ENCODE results near the gene CDHR2. TPM values are rescaled to one million over a fixed set of nuclear protein-coding genes. Genes with fewer than 3 reads are reported as not detected.

CDHR2 gene
- total and polyA plus RNA-seq, 9 donors: 0.04 to 8.9 (median 0.18) TPM

DNA sequence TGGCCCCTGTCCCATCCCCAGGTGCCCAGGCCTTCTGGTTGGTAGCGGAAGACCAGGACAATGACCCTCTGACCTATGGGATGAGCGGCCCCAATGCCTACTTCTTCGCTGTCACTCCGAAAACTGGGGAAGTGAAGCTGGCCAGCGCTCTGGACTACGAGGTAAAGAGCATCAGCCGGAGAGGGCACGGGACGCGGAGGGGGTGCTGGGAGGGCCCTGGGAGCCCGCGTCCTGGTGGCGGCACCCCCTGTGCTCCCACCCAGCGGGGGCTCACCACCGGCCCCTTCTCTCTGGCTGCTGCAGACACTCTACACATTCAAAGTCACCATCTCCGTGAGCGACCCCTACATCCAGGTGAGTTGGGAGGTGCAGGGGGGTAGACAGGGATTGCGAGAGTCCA is 19.5 kb downstream of the CDHR2 start:
- DNase-seq: no peak
- Histone ChIP-seq H3K27ac (ENCODE audit: low read length) (no peak overlapping the region), H3K4me3 (ENCODE audit: low read length) (no peak overlapping the region), H3K9me3 (replicated peaks; ENCODE audit: control insufficient read depth, low read depth, low read length) (no peaks in the 10 kb centered on the region), H3K27me3 (ENCODE audit: control insufficient read depth, insufficient read depth, low read length) (peaks cover 5% of the 10 kb centered on the region), H3K36me3 (ENCODE audit: control insufficient read depth, insufficient read depth, low read length) (no peaks in the 10 kb centered on the region), H3K4me1 (ENCODE audit: control insufficient read depth, insufficient read depth, low read length) (no peaks in the 10 kb centered on the region)
- WGBS (ENCODE audit: insufficient coverage): 57% methylated on average over 10 of the region's 18 CpGs

- Histone ChIP-seq H3K27ac (ENCODE audit: low read length) (no peak overlapping the region), H3K9me3 (replicated peaks; ENCODE audit: control insufficient read depth, low read depth, low read length) (no peaks in the 10 kb centered on the region), H3K4me1 (ENCODE audit: control insufficient read depth, insufficient read depth, low read length) (no peaks in the 10 kb centered on the region), H3K4me3 (ENCODE audit: low read length) (no peak overlapping the region), H3K27me3 (ENCODE audit: control insufficient read depth, insufficient read depth, low read length) (peaks cover 5% of the 10 kb centered on the region), H3K36me3 (ENCODE audit: control insufficient read depth, insufficient read depth, low read length) (no peaks in the 10 kb centered on the region)
- WGBS (ENCODE audit: insufficient coverage): 59% methylated on average over 5 of the region's 6 CpGs
- DNase-seq: no peak
Observed at GRCh38 chr5:176570044-176570443, 20.9 kb downstream of the CDHR2 start.

DNA sequence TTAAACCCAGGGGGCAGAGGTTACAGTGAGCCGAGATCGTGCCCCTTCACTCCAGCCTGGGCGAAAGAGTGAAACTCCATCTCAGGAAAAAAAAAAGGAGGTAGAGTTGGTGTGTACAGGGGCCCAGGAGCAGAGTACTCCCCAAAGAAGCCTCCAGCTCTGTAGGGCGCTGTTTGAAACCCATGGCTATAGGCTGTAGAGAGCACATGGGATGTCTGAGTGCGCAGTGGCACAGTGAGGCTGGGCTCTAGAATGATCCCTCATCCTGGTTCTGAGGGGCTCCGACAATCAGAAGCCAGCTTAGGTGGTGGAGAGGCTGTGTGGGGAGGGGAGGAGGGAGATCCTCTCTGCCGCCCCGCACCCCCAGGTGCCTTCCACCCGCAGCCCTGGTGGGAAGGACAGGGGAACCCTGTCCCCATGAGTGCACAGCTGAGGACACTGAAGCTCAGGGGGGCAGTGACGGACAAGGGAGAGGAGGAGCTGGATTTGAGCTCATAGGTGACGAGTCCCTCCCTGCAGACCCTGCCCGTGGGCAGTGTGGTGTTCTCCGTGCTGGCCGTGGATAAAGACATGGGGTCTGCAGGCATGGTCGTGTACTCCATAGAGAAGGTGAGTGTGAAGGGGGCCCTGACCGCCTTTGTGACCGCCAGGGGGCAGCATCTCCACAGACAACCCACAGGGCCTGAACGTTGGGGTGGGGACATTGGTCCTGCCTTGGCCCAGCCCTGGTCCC is 24.6 kb downstream of the CDHR2 start:
- Histone ChIP-seq H3K27me3 (ENCODE audit: control insufficient read depth, insufficient read depth, low read length) (peaks cover 7% of the 10 kb centered on the region), H3K27ac (ENCODE audit: low read length) (no peak overlapping the region), H3K36me3 (ENCODE audit: control insufficient read depth, insufficient read depth, low read length) (no peaks in the 10 kb centered on the region), H3K4me1 (ENCODE audit: control insufficient read depth, insufficient read depth, low read length) (no peaks in the 10 kb centered on the region), H3K4me3 (ENCODE audit: low read length) (no peak overlapping the region), H3K9me3 (replicated peaks; ENCODE audit: control insufficient read depth, low read depth, low read length) (no peaks in the 10 kb centered on the region)
- 53% methylated on average over 9 of the region's 18 CpGs for whole genome bisulfite sequencing (ENCODE audit: insufficient coverage)
- DNase-seq: peak; percentile 41

GRCh38 chr5:176574297-176574591 is 25.1 kb downstream of the CDHR2 start:
- Histone ChIP-seq H3K27ac (ENCODE audit: low read length) (no peak overlapping the region), H3K4me3 (ENCODE audit: low read length) (no peak overlapping the region), H3K9me3 (replicated peaks; ENCODE audit: control insufficient read depth, low read depth, low read length) (no peaks in the 10 kb centered on the region), H3K36me3 (ENCODE audit: control insufficient read depth, insufficient read depth, low read length) (no peaks in the 10 kb centered on the region), H3K4me1 (ENCODE audit: control insufficient read depth, insufficient read depth, low read length) (no peaks in the 10 kb centered on the region), H3K27me3 (ENCODE audit: control insufficient read depth, insufficient read depth, low read length) (peaks cover 7% of the 10 kb centered on the region)
- DNase-seq: no peak
- WGBS (ENCODE audit: insufficient coverage): 54% methylated on average over 9 of the region's 10 CpGs

GRCh38 chr5:176575066-176575465 is 25.9 kb downstream of the CDHR2 start:
- H3K4me3 ChIP-seq (ENCODE audit: low read length): no peak overlapping the region
- H3K27ac ChIP-seq (ENCODE audit: low read length): no peak overlapping the region
- DNase-seq: no peak
- no peaks in the 10 kb centered on the region for H3K36me3 ChIP-seq (ENCODE audit: control insufficient read depth, insufficient read depth, low read length)
- WGBS (ENCODE audit: insufficient coverage): 88% methylated on average over 2 of the region's 14 CpGs
- H3K9me3 ChIP-seq (replicated peaks; ENCODE audit: control insufficient read depth, low read depth, low read length): no peaks in the 10 kb centered on the region
- peaks cover 7% of the 10 kb centered on the region for H3K27me3 ChIP-seq (ENCODE audit: control insufficient read depth, insufficient read depth, low read length)
- H3K4me1 ChIP-seq (ENCODE audit: control insufficient read depth, insufficient read depth, low read length): no peaks in the 10 kb centered on the region

GRCh38 chr5:176575488-176576422 is 26.6 kb downstream of the CDHR2 start:
- DNase-seq: no peak
- H3K27me3 ChIP-seq (ENCODE audit: control insufficient read depth, insufficient read depth, low read length): peaks cover 7% of the 10 kb centered on the region
- 59% methylated on average over 33 of the region's 37 CpGs for WGBS (ENCODE audit: insufficient coverage)
- no peaks in the 10 kb centered on the region for H3K9me3 ChIP-seq (replicated peaks; ENCODE audit: control insufficient read depth, low read depth, low read length)
- no peaks in the 10 kb centered on the region for H3K36me3 ChIP-seq (ENCODE audit: control insufficient read depth, insufficient read depth, low read length)
- H3K4me1 ChIP-seq (ENCODE audit: control insufficient read depth, insufficient read depth, low read length): no peaks in the 10 kb centered on the region
- H3K27ac ChIP-seq (ENCODE audit: low read length): no peak overlapping the region
- no peak overlapping the region for H3K4me3 ChIP-seq (ENCODE audit: low read length)

DNA sequence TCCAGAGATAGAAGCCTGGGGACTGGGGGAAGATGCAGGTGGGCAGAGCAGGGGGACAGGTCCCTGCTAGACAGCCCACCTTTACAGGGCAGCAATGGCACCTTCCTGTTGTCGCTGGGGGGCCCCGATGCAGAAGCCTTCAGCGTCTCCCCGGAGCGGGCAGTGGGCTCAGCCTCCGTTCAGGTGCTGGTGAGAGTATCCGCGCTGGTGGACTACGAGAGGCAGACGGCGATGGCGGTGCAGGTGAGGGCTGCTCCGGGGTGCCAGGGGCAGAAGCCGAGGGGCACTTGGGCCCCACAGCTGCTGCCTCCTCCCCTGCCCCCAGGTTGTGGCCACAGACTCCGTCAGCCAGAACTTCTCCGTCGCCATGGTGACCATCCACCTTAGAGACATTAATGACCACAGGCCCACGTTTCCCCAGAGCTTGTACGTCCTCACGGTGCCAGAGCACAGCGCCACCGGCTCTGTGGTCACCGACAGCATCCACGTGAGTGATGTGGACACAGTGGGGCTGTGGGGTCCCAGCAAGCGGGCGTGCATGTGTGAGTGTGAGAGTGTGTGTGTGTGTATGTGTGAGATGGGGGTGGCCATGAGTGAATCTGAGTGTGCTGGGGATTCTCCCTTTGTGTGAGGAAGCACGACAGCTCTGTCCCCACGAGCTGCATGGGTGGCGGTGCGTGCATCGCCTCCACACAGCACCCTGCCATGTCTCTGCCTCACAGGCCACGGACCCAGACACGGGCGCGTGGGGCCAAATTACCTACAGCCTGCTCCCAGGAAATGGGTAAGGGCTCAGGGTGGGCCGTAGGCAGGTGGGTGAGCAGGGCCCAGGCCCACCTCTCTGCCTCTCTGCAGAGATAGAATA is 28.4 kb downstream of the CDHR2 start:
- no peak overlapping the region for H3K27ac ChIP-seq (ENCODE audit: low read length)
- 72% methylated on average over 26 of the region's 36 CpGs for WGBS (ENCODE audit: insufficient coverage)
- H3K27me3 ChIP-seq (ENCODE audit: control insufficient read depth, insufficient read depth, low read length): peaks cover 5% of the 10 kb centered on the region
- H3K36me3 ChIP-seq (ENCODE audit: control insufficient read depth, insufficient read depth, low read length): no peaks in the 10 kb centered on the region
- no peaks in the 10 kb centered on the region for H3K4me1 ChIP-seq (ENCODE audit: control insufficient read depth, insufficient read depth, low read length)
- H3K9me3 ChIP-seq (replicated peaks; ENCODE audit: control insufficient read depth, low read depth, low read length): no peaks in the 10 kb centered on the region
- no peak for DNase-seq
- no peak overlapping the region for H3K4me3 ChIP-seq (ENCODE audit: low read length)

- H3K27ac ChIP-seq (ENCODE audit: low read length): no peak overlapping the region
- no peaks in the 10 kb centered on the region for H3K36me3 ChIP-seq (ENCODE audit: control insufficient read depth, insufficient read depth, low read length)
- peaks cover 3% of the 10 kb centered on the region for H3K27me3 ChIP-seq (ENCODE audit: control insufficient read depth, insufficient read depth, low read length)
- no peaks in the 10 kb centered on the region for H3K9me3 ChIP-seq (replicated peaks; ENCODE audit: control insufficient read depth, low read depth, low read length)
- 13% methylated on average over 8 of the region's 15 CpGs for WGBS (ENCODE audit: insufficient coverage)
- H3K4me1 ChIP-seq (ENCODE audit: control insufficient read depth, insufficient read depth, low read length): no peaks in the 10 kb centered on the region
- DNase-seq: peak; percentile 37
- H3K4me3 ChIP-seq (ENCODE audit: low read length): no peak overlapping the region
Observed at GRCh38 chr5:176578391-176578808, 29.3 kb downstream of the CDHR2 start.

GRCh38 chr5:176579323-176579722 is 30.2 kb downstream of the CDHR2 start:
- Histone ChIP-seq H3K4me1 (ENCODE audit: control insufficient read depth, insufficient read depth, low read length) (no peaks in the 10 kb centered on the region), H3K4me3 (ENCODE audit: low read length) (no peak overlapping the region), H3K27me3 (ENCODE audit: control insufficient read depth, insufficient read depth, low read length) (peaks cover 3% of the 10 kb centered on the region), H3K36me3 (ENCODE audit: control insufficient read depth, insufficient read depth, low read length) (no peaks in the 10 kb centered on the region), H3K27ac (ENCODE audit: low read length) (no peak overlapping the region), H3K9me3 (replicated peaks; ENCODE audit: control insufficient read depth, low read depth, low read length) (peaks cover 5% of the 10 kb centered on the region)
- peak; percentile 23 for DNase-seq
- WGBS (ENCODE audit: insufficient coverage): 67% methylated on average over 1 of the region's 4 CpGs

DNA sequence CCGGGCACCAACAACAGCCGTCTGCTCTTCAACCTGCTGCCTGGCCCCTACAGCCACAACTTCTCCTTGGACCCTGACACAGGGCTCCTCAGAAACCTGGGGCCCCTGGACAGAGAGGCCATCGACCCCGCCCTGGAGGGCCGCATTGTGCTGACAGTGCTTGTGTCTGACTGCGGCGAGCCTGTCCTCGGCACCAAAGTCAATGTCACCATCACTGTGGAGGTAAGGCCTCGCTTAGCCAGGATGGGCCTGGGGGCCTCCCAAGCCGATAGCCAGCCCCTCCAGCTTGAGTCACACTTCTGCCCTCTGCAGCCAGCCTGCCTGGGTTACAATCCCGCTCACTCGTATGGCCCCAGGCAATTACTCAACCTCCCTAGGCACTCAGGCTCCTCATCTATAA is 32.2 kb downstream of the CDHR2 start:
- 86% methylated on average over 9 of the region's 12 CpGs for WGBS (ENCODE audit: insufficient coverage)
- Histone ChIP-seq H3K9me3 (replicated peaks; ENCODE audit: control insufficient read depth, low read depth, low read length) (peaks cover 23% of the 10 kb centered on the region), H3K27ac (ENCODE audit: low read length) (no peak overlapping the region), H3K4me3 (ENCODE audit: low read length) (no peak overlapping the region), H3K36me3 (ENCODE audit: control insufficient read depth, insufficient read depth, low read length) (no peaks in the 10 kb centered on the region), H3K4me1 (ENCODE audit: control insufficient read depth, insufficient read depth, low read length) (no peaks in the 10 kb centered on the region), H3K27me3 (ENCODE audit: control insufficient read depth, insufficient read depth, low read length) (peaks cover 3% of the 10 kb centered on the region)
- no peak for DNase-seq
